ENCODE data around the gene TAS2R9. TPM values are rescaled to one million over a fixed set of nuclear protein-coding genes. Genes with fewer than 3 reads are reported as not detected.

Gene TAS2R9
- total and polyA plus RNA-seq, 7 donors, result not detected

DNA sequence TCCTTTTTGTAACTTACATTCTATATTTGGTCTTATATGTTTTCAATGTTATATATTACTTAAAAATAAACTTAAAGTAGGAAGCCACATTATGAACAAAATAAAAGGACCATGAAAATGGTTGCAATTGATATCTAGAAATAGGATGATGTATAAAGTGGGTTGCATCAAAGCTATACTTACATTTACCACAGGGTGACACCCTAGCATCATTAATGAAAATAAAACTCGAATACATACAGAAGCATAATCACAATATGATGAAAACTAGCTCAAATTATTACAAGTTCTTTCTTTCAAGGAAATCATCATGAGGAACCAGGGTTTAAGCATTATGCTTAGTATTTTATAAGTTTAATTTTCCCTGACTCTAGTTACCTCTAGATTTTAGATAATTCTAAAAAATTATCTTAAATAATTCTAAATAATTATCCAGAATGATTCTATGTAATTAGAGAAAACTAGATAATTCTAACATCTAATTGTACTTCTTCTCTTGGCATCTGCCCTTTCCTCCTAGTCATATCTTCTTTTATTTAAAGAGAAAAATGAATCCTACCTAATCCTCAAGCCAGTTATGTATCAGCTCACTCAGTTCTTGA lies 38.7 kb downstream of the TAS2R9 start:
- H3K9me3 ChIP-seq, result no peaks in the 10 kb centered on the region
- no peak overlapping the region for H3K4me3 ChIP-seq
- TF ChIP-seq EP300 (IDR thresholded peaks at IDR 0.05), result no peak
- TF ChIP-seq, protein P1, sequence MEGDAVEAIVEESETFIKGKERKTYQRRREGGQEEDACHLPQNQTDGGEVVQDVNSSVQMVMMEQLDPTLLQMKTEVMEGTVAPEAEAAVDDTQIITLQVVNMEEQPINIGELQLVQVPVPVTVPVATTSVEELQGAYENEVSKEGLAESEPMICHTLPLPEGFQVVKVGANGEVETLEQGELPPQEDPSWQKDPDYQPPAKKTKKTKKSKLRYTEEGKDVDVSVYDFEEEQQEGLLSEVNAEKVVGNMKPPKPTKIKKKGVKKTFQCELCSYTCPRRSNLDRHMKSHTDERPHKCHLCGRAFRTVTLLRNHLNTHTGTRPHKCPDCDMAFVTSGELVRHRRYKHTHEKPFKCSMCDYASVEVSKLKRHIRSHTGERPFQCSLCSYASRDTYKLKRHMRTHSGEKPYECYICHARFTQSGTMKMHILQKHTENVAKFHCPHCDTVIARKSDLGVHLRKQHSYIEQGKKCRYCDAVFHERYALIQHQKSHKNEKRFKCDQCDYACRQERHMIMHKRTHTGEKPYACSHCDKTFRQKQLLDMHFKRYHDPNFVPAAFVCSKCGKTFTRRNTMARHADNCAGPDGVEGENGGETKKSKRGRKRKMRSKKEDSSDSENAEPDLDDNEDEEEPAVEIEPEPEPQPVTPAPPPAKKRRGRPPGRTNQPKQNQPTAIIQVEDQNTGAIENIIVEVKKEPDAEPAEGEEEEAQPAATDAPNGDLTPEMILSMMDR (IDR thresholded peaks at IDR 0.05), result peak; percentile 24 to 65 (median 43)
- no peaks in the 10 kb centered on the region for H3K36me3 ChIP-seq
- WGBS, 2 donors, result 0 to 2% methylated on average over 1 of the region's 1 CpG
- no peak for DNase-seq
- intact Hi-C loops (cut with DNase I), result loop anchor here (1.0 to 2.0 kb wide), 2 partner anchors 428 to 716 kb away; no protein-coding TSS in a partner anchor
- H3K4me1 ChIP-seq, result no peaks in the 10 kb centered on the region
- H3K27ac ChIP-seq, result no peak overlapping the region
- H3K27me3 ChIP-seq, result peaks cover 0 to 11% (median 0%) of the 10 kb centered on the region in 3 donors

DNA sequence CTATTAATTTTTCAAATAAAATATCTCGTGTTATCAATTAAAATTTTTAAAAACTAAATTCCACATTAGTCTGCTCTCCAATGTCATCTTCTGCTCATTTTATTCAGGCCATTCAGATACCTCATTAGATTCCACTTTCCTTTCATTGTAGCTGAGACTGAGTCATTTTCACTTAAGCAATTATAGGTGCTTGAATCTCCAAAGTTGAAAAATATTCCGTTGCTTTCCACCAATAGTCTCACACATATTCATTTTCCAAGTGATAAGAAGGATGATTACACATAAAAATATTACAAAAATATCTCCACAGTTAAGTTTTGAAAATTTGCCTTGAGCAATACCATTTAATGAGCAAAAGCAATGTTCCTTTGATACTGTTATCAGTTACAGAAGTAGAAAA lies 50.3 kb downstream of the TAS2R9 start:
- intact Hi-C loops (cut with DNase I), result no loop called here
- 19 to 58% methylated on average over 2 of the region's 2 CpGs for WGBS, 2 donors

More for the DNA sequence above, 50.3 kb downstream of the TAS2R9 start:
- no peak overlapping the region for H3K4me3 ChIP-seq
- TF ChIP-seq POLR2A (IDR thresholded peaks at IDR 0.05), result no peak
- TF ChIP-seq, protein P1 (IDR thresholded peaks at IDR 0.05), result no peak
- no peak for TF ChIP-seq POLR2AphosphoS5 (IDR thresholded peaks at IDR 0.05)
- no peak for TF ChIP-seq EP300 (IDR thresholded peaks at IDR 0.05)
- no peak overlapping the region for H3K27ac ChIP-seq
- peaks cover 0 to 7% (median 4%) of the 10 kb centered on the region in 4 donors for H3K9me3 ChIP-seq
- no peak for DNase-seq
- no peaks in the 10 kb centered on the region for H3K36me3 ChIP-seq
- H3K27me3 ChIP-seq, result no peaks in the 10 kb centered on the region
- H3K4me1 ChIP-seq, result no peaks in the 10 kb centered on the region

Small RNA genes within 50 kb of the gene (small RNA-seq; reads per million reads assigned to genes)
- 0 reads per million in 3 donors for gene PRR4

Other genes with a start within 250 kb of the TAS2R9 start
- gene MAGOHB, start 196.6 kb downstream of the TAS2R9 start, total RNA-seq, result 10 to 100 TPM in 3 of 4 donors, 1 to 10 TPM in 1; 8.6 to 17.4 (median 12.5) TPM
- gene MAGOHB, start 196.6 kb downstream of the TAS2R9 start, polyA plus RNA-seq, result 10 to 100 TPM; 17.6 to 25.7 (median 18.6) TPM
- gene STYK1, start 136.1 kb downstream of the TAS2R9 start, total RNA-seq, result under 1 TPM in 3 of 4 donors, not detected in 1; 0.16 to 0.54 (median 0.36) TPM
- gene STYK1, start 136.1 kb downstream of the TAS2R9 start, polyA plus RNA-seq, result 10 to 100 TPM in 1 of 3 donors, 1 to 10 TPM in 2; 6.9 to 14.1 (median 9.0) TPM
- 100 to 1,000 TPM; 281 to 596 (median 407) TPM for gene YBX3, start 86.8 kb downstream of the TAS2R9 start, total RNA-seq
- gene YBX3, start 86.8 kb downstream of the TAS2R9 start, polyA plus RNA-seq, result 100 to 1,000 TPM in 2 of 3 donors, 10 to 100 TPM in 1; 81.8 to 244 (median 153) TPM
- not detected for gene TAS2R7, start 7.5 kb downstream of the TAS2R9 start, total RNA-seq
- not detected for gene TAS2R7, start 7.5 kb downstream of the TAS2R9 start, polyA plus RNA-seq
- under 1 TPM in 1 of 4 donors, not detected in 3; 0.49 TPM for gene TAS2R8, start 2.9 kb downstream of the TAS2R9 start, total RNA-seq
- gene TAS2R8, start 2.9 kb downstream of the TAS2R9 start, polyA plus RNA-seq, result not detected
- gene TAS2R10, start 16.2 kb upstream of the TAS2R9 start, total RNA-seq, result 1 to 10 TPM in 1 of 4 donors, under 1 TPM in 2, not detected in 1; 0.33 to 2.9 (median 0.54) TPM
- under 1 TPM in 1 of 3 donors, not detected in 2; 0.09 TPM for gene TAS2R10, start 16.2 kb upstream of the TAS2R9 start, polyA plus RNA-seq
- gene PRR4, start 39.3 kb upstream of the TAS2R9 start, total RNA-seq, result 1 to 10 TPM in 3 of 4 donors, under 1 TPM in 1; 0.68 to 4.4 (median 1.4) TPM
- 1 to 10 TPM in 2 of 3 donors, not detected in 1; 1.2 to 2.8 TPM for gene PRR4, start 39.3 kb upstream of the TAS2R9 start, polyA plus RNA-seq
- gene PRH1, start 74.1 kb upstream of the TAS2R9 start, total RNA-seq, result 10 to 100 TPM; 20.9 to 53.9 (median 25.1) TPM
- 1 to 10 TPM in 2 of 3 donors, not detected in 1; 2.1 to 2.6 TPM for gene PRH1, start 74.1 kb upstream of the TAS2R9 start, polyA plus RNA-seq
- gene TAS2R13, start 99.4 kb upstream of the TAS2R9 start, total RNA-seq, result 1 to 10 TPM; 1.1 to 4.1 (median 2.8) TPM
- gene TAS2R13, start 99.4 kb upstream of the TAS2R9 start, polyA plus RNA-seq, result under 1 TPM in 1 of 3 donors, not detected in 2; 0.20 TPM
- gene PRH2, start 119.1 kb upstream of the TAS2R9 start, total RNA-seq, result 1 to 10 TPM in 2 of 4 donors, not detected in 2; 1.2 to 1.4 TPM
- gene PRH2, start 119.1 kb upstream of the TAS2R9 start, polyA plus RNA-seq, result not detected
- 1 to 10 TPM; 3.3 to 6.9 (median 6.2) TPM for gene TAS2R14, start 129.1 kb upstream of the TAS2R9 start, total RNA-seq
- 1 to 10 TPM in 1 of 3 donors, not detected in 2; 1.1 TPM for gene TAS2R14, start 129.1 kb upstream of the TAS2R9 start, polyA plus RNA-seq
- 1 to 10 TPM; 1.4 to 4.6 (median 2.1) TPM for gene TAS2R50, start 176.7 kb upstream of the TAS2R9 start, total RNA-seq
- under 1 TPM in 1 of 3 donors, not detected in 2; 0.28 TPM for gene TAS2R50, start 176.7 kb upstream of the TAS2R9 start, polyA plus RNA-seq
- 1 to 10 TPM; 2.6 to 6.4 (median 4.6) TPM for gene TAS2R20, start 188.1 kb upstream of the TAS2R9 start, total RNA-seq
- under 1 TPM in 1 of 3 donors, not detected in 2; 0.50 TPM for gene TAS2R20, start 188.1 kb upstream of the TAS2R9 start, polyA plus RNA-seq
- 1 to 10 TPM; 5.0 to 8.6 (median 6.5) TPM for gene TAS2R19, start 212.5 kb upstream of the TAS2R9 start, total RNA-seq
- under 1 TPM in 1 of 3 donors, not detected in 2; 0.41 TPM for gene TAS2R19, start 212.5 kb upstream of the TAS2R9 start, polyA plus RNA-seq
- gene TAS2R31, start 221.2 kb upstream of the TAS2R9 start, total RNA-seq, result 1 to 10 TPM; 3.9 to 9.2 (median 7.3) TPM
- under 1 TPM in 1 of 3 donors, not detected in 2; 0.44 TPM for gene TAS2R31, start 221.2 kb upstream of the TAS2R9 start, polyA plus RNA-seq